Measurements from ENCODE around the gene RAVER2.

- TF ChIP-seq CTCF (IDR thresholded peaks at IDR 0.05) (no peak), POLR2A (IDR thresholded peaks at IDR 0.05) (no peak)
Measured at GRCh38 chr1:64765826-64766225, 21.0 kb downstream of the RAVER2 start.

Data from testis (tissue), 2 donors.